ENCODE data around the gene RTEL1.
A peak's percentile ranks its signal among the peaks of the same experiment; 100 is the strongest.

Gene RTEL1

DNA sequence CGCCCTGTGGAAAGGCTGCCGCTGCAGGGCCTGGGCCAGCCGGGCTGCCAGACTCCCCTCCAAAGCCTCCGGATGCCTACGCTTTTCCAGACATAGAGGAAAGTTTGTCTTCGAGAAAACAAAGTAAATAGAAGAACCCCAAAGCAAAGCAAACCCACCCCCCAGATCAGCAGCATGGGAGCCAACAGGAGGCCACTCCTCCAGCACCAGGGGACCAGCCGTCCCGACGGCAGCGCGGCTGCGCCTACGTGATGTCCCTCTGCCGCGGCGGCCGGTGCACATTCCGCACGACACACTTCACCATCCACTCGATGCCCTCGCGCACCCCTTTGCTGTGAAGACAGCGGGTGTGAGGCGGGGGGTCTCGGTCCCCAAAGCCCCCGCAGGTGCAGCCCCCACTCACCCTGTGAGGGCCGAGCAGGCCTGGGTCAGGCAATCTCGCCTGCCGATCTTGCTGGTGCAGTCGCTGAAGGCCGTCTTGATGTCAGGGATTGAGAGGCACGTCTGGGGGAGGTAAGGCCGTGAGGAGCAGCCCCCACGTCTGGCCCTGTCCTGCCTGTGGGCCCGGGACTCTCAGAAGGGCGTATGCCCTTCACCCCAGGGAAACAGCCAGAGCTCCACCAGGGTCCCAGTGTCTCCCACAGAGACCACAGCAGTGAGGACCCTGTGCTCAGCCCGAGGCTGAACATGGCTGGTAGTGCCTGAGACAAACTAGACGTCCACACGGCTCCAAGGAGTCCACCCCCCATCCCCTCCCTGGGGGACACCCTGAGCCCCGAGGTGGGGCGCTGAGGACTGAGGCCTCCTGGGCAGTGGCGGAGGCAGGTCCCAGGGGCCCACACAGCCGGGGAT lies 42.3 kb downstream of the RTEL1 start:
- no peak for DNase-seq (ENCODE audit: low read depth in 3 of 3)

DNA sequence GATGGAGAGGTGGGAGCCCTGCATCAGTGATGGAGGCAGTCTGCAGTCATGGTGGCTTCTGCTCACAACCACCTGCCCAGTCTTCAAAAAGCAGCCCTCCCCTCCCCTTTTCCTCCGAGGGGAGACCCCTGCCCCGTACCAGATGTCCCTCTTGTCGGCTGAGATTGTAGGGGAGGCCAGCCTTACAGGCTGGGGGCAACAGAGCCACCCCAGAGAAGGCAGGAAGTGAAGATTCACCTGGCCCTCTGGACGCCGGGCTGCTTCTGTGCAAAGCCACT lies 42.9 kb downstream of the RTEL1 start:
- no peak for DNase-seq (ENCODE audit: low read depth in 3 of 3)

DNA sequence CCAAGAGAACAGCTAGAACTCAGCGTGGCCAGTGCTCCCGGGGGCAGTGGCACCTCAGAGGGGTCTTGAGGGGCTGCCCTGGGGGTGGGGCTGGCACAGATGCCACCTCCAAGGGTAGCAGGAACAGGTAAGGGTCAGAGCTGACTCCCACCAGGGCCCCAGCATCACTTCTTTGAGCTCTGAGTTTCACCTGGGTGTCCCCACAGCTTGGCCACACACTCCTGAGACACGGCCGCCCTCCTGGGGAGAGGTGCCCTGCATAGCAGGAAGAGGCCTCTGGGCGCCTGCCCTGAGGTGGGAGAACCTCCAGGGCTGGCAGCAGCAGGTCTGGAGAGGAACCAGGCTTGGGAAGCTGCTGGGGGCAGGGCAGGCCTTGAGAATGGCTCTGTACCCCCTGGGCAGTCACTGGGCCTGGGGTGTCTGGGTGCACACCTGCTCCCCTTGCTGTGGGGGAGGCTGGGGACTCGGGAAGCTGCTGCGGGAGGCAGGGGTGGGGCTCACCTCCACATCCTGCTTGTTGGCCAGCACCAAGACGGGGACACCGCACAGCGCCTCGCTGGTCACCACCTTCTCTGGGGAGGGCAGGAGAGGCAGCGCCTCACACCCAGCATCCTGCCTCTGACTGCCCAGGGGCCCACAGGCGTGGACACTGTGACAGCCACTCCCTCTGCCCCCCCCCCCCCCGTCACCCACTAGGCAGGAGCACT lies 43.4 kb downstream of the RTEL1 start:
- DNase-seq (ENCODE audit: low read depth in 3 of 3): no peak

DNA sequence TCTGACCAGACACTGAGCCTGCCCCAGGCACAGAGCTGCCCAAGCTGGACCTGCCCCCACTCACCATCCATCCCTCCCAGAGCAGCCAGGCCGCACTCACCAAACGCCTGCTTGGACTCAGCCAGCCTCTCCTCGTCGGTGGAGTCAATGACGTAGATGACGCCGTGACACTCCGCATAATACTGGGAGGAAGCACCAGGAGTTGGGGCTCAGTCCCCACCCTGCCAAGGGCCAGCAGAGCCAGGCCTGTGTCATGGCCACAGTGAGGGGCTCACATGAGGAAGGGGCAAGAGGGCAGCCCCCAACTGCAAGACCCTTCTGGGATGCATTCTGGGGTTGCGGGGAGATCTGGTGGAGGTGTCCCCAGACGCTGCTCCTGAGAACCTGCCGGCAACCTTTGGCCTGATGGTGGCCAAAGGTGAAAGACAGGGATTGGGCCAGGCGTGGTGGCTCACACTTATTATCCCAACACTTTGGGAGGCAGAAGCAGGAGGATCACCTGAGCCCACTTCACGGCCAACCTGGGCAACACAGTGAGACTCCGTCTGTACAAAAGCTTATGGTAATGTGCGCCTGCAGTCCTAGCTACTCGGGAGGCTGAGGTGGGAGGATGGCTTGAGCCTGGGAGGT lies 44.0 kb downstream of the RTEL1 start:
- DNase-seq (ENCODE audit: low read depth in 3 of 3): no peak

DNA sequence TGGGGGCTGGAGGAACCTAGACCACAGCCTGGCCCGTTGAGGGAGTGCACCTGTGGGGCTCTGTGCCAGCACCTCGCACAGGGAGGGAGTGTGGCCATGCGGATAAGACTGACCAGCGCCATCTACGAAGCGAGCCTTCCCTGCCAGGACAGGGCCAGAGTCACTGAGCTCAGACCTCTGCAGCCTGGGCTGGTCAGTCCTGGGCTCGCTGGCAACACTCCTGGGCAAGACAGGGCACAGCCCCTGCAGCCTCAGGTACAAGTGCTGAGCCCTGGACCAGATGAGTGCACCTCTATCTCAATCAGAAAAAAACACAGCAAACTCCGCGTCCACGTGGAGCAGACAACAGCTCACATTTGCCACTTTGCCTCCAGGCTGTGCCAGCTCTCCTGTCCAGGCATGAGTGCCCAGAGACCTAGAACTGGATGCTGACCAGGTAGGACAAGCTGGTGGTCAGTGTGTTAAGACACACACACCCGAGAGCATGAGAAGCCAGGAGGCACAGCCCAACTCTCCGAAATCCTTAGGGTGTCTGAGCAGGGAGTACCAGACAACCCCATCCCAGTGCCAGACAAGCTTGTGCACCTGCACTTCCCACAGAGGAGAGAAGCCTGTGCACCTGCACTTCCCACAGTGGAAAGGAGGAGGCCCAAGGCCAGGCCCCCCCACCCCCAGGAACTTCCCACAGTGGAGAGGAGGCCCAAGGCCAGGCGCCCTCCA lies 44.8 kb downstream of the RTEL1 start:
- DNase-seq (ENCODE audit: low read depth in 3 of 3): no peak

DNA sequence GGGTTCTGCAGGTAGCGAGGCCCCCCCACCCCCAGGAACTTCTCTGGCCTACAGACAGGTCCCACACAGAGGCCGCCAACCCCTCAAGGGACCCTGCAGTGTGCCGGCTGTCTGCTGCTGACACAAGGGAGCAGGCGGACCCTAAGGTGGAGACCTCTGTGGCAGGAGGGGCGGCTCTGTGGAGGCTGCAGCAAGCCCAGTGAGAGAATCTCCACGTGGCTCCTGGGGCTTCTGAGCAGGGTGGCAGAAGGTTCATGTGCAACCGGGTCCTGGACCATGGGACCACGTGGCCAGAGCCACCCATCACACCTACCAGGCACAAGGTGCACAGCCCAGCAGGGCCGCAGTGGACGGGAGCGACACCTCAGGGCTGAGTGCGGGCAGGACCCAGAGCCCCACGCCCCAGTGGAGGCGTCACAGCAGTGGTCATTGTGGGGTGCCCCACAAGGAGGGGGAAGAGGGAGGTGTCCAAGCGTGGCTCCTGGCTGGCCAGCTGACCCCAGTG lies 45.4 kb downstream of the RTEL1 start:
- DNase-seq (ENCODE audit: low read depth in 3 of 3): no peak

DNA sequence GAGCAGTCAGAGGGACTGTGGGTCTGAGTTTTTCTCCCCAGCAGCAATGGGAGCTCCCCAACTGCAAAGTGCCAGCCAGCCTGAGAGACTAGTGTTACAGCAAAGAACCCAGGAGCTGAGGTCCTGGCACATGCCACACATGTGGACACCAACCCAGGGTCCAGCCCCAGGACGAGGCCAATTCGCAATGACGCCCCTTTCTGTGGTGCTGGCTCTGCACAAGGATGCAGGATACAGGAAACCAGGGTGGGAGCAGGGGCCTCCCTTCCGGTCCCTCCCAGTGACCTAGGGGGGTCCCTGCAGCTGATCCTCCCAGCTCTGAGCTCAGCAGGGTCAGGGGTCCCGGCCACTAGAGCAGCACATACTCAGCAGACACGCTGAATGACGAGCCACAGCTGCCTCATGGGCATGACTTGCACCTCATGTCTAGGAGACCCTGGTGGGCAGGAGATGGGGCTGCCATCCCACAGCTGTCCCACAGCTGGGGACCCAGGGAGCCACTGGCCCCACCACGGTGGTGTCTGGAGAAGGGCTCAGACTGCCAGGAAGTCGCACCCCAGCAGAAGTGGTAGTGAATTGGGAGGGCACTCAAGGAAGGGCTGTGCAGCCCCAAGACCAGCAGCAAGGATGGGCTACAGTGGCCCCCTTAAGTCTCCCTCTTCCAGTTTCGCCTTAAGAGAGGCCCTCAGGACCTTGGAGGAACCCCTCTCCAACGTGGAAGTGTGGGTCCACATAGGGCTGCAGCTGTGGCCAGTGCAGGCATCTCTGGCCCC lies 46.0 kb downstream of the RTEL1 start:
- DNase-seq (ENCODE audit: low read depth in 3 of 3): no peak

DNA sequence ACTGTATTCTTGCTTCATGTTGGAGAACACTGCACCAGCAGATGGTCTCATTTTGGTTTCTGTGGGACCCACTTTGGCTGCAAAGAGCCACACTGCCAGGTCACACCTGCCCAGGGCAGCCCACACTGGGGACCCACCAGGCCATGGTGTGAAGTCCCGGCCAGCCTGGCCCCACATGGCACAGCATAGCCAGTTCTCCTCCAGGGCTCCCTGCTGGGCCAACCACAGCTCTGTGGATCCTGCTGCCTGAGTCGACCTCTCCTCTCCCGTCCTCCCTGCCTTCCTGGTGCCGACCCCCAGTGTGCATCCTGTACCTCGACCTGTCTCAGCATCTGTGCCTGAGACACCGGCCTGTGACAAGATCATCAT lies 46.6 kb downstream of the RTEL1 start:
- DNase-seq (ENCODE audit: low read depth in 3 of 3): no peak

DNA sequence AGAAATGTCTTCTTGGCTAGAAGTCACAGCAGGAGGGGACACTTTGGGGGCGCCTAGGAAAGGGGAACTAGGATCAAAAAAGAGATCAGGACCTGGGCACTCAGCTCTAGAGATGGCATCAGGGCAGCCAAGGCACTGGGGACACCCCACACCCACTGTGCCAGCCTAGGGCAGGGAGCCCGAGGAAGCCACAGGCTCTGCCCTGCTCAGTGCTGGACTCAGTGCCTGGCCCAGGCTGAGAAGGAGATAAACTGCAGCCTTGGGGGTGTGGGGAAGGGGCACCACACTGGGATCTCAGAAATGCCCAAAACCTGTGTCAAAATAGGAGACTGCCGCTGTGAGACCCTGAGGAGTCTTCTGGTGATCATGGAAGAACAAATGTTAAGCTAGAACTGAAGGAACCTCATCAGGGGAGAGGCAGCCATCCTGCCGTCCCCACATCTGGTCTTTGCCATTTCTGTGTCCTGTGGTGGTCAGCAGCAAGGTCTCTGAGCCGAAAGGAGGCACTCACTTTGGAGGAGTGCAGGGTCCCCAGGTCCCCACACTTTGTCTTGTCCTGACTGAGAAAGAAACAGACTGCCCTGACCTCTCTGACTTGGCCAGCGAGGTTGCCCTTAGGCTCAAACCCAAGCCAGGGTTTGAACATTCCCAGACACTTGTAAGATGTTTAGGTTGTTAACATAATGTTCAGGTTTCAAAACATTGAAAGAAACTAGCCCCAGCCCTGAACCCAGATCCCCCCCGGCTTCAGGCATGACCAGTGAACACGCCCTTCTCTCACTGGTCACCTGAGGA lies 47.3 kb downstream of the RTEL1 start:
- no peak for DNase-seq (ENCODE audit: low read depth in 3 of 3)

DNA sequence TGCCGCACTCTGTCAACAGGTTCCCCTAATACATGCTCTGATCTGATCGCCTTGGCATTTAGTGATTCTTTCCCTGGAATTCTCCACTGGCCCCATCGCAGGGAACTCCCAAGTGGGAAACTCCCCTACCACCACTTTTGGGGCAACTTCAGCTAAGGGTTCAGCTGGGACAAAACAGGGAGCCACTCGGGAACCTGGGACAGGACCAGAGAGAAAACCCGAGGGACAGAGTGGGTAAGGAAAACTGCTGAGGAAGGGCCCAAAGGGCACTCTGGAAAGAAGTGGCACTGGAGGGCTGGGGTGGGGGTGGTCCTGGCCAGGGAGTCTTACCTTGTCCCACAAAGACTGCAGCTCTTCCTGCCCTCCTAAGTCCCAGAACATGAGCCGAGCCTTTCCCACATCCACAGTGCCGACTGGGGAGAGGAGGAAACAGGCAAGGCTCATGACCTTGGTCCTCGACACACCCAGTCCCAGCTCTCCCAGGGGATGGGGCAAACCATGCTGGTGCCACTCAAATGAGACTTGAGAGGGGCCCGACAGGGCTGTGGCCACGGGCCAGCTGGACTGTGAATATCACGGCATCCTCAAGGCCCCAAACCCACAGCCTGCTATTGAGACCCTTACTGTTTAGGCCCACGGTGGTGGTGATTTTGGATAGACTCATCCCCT lies 48.0 kb downstream of the RTEL1 start:
- no peak for DNase-seq (ENCODE audit: low read depth in 3 of 3)

DNA sequence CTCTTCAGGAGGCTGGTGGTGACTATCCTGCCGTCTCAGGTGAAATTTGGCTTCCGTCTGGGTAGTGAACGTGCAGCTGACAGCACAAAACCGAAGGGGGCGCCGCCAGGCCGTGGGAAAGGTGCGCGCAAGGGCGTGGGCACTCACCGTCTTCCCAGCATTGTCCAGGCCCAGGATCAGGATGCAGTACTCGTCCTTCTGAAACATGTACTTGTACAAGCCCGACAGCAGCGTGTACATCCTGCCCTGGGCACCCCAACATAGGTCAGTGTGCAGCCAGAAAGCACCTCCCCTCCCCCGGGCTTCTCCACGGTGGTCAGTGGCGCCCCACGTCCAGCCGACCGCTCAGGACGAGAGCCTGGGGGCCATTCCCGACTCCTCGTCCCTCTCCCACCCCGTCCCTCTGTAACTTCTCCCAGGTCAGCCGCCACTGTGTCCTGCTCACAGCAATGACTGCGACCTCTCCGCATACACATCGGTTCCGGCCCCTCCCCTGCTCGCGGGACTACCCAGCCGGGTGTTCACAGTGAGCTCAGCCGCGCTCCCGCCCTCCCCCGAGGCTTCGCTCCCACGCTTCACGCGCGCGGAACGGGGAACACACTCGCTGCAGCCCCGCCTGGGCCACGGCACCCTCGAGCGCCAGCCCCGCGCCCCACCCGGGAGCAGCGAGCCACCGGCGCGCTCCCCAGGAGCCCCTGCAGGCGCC lies 48.9 kb downstream of the RTEL1 start:
- peak in 2 of 3 experiments; percentile 53 to 66 for DNase-seq (ENCODE audit: low read depth in 3 of 3)

DNA sequence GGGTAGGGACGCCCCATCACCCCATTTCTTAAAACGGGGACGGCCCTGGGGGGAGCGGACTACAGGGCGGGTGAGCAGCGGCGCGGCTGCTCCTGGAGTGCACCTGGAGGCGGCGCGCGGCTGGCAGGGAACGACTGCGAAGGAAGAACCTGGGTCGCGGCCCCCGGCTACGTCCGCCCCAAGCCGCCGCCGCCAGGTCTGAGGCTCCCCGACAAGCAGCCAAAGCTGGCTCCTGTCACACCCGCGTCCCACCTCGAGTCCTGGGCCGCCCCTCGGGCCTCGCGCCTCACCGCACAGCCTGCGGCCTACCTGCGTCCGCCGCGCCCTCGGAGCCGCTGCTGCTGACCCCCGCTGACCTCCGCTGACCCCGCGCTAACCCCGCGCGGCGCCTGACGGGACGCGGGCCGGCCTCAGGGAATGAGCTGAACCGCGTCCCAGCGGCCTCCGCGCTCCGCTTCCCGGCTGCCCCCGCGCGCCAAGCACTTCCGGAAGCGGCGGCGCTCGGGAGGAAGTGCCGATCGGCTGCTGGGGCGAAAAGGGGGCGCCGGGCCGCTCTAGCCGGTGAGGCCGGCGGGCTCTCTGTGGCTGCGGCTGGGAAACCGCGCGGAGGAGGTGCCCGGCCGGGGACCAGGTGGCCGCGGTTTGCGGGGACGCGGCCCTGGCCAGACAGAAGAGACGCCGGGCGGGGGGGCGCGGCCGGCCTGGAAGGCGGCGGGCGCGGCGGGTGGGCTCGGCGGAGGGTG lies 49.6 kb downstream of the RTEL1 start, which contains the start of the genes ARFRP1 and ZGPAT:
Gene ARFRP1, minus strand, starts transcription at position 419 of the 743 bp plus-strand sequence. CDS start 885 bp downstream, outside the sequence.
Gene ZGPAT, plus strand, starts transcription at position 482 of the 743 bp plus-strand sequence. CDS start 542 bp downstream, outside the sequence.
- peak; percentile 74 to 81 (median 76) for DNase-seq (ENCODE audit: low read depth in 3 of 3)

DNA sequence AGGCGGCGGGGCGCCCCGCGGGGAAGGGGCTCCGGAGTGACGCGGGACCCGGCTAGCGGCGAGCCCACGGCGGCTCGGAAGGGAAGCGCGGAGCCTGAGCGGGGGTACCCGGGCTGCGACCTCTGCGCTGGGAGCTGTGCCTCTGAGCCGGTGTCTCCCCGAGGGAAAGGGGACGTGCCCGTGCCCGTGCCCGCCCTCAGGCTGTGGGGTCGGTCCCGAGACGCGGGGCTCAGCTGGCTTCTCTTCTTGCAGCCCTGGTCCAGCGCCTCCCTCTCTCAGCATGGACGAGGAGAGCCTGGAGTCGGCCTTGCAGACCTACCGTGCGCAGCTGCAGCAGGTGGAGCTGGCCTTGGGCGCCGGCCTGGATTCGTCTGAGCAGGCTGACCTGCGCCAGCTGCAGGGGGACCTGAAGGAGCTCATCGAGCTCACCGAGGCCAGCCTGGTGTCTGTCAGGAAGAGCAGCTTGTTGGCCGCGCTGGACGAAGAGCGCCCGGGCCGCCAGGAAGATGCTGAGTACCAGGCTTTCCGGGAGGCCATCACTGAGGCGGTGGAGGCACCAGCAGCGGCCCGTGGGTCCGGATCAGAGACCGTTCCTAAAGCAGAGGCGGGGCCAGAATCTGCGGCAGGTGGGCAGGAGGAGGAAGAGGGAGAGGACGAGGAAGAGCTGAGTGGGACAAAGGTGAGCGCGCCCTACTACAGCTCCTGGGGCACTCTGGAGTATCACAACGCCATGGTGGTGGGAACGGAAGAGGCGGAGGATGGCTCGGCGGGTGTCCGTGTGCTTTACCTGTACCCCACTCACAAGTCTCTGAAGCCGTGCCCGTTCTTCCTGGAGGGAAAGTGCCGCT lies 50.4 kb downstream of the RTEL1 start:
- DNase-seq (ENCODE audit: low read depth in 3 of 3): no peak

DNA sequence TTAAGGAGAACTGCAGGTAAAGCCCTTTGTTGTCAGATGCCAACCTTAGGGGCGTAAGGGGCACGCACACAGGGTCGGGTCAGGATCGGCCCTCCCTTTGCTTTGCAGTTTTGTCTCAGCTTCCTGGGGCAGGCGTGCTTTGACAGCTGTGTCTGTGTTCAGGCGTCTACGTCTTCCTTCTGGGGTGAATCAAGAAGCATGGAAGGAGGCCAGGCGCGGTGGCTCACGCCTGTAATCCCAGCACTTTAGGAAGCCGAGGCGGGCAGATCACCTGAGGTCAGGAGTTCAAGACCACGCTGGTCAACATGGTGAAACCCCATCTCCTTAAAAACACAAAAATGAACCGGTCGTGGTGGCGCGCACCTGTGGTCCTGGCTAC lies 51.0 kb downstream of the RTEL1 start:
- DNase-seq (ENCODE audit: low read depth in 3 of 3): no peak

DNA sequence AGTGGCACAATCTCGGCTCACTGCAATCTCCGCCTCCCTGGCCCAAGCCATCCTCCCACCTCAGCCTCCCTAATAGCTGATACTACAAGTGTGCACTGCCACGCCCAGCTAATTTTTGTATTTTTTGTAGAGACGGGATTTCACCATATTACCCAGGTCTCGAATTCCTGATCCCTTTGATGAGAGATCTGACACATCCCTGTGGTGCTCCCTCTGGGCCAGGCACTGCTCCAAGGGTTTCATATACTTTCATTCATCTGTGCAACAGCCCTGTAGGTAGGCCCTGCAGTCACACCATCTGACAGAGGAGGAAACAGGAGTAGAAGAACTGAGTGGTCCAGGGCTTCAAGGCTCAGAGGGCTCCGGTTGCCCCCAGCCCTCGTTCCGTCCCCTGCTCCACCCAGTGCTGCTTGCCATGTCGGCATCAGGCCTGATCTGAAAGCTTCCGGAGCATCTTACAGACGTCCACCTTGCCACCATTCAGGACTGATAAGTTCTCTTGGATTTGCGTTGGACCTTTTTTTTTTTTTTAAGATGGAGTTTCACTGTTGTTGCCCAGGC lies 53.1 kb downstream of the RTEL1 start:
- DNase-seq (ENCODE audit: low read depth in 3 of 3): no peak

DNA sequence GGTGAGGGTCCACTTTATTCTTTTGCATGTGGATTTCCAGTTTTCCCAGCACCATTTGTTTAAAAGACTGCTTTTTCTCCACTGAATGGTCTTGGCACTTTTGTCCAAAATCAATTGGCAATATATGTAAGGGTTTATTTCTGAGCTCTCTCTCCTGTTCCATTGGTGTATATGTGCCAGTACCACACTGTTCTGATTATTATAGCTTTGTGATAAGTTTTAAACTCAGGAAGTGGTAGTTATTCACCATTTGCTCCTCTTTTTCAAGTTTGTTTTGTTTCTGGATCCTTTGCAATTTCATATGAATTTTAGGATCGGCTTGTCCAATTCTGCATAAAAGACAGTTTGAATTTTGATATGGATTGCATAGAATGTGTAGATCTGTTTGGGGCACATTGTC lies 54.1 kb downstream of the RTEL1 start:
- no peak for DNase-seq (ENCODE audit: low read depth in 3 of 3)

DNA sequence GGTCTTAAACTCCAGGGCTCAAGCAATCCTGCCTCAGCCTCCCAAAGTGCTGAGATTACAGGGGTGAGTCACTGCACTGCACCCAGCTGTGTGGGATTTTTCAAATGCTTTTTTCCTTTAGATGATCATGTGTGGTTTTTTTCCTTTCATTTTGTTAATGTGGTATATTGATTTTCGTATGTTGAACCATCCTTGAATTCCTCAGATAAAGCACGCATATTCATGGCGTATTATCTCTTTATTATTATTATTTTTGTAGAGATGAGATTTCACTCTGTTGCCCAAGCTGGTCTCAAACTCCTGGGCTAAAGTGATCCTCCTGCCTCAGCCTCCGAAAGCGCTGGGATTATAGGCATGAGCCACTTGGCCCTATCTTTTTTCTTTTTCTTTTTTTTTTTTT lies 56.7 kb downstream of the RTEL1 start:
- DNase-seq (ENCODE audit: low read depth in 3 of 3): no peak
